ENCODE data around the gene NRXN3.

DNA sequence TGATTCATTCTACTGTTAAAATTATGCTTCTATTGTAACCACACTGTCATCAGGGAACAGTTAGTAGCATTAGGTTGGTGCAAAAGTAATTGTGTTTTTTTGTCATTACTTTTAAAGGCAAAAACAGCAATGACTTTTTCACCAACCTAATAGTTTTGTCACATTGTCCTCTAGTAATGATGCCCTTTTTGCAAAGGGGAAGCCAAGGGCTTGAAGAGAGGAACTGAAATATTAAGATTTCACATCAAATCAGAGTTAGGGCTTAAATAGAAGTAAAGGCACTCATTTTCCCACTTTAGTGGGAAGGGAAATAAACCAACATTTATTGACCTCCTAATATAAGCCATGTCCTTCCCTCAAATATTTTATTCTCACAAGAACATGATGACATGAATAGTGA lies 273.7 kb downstream of the NRXN3 start:
- TF ChIP-seq, protein P1, sequence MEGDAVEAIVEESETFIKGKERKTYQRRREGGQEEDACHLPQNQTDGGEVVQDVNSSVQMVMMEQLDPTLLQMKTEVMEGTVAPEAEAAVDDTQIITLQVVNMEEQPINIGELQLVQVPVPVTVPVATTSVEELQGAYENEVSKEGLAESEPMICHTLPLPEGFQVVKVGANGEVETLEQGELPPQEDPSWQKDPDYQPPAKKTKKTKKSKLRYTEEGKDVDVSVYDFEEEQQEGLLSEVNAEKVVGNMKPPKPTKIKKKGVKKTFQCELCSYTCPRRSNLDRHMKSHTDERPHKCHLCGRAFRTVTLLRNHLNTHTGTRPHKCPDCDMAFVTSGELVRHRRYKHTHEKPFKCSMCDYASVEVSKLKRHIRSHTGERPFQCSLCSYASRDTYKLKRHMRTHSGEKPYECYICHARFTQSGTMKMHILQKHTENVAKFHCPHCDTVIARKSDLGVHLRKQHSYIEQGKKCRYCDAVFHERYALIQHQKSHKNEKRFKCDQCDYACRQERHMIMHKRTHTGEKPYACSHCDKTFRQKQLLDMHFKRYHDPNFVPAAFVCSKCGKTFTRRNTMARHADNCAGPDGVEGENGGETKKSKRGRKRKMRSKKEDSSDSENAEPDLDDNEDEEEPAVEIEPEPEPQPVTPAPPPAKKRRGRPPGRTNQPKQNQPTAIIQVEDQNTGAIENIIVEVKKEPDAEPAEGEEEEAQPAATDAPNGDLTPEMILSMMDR (IDR thresholded peaks at IDR 0.05): no peak
- no peak for TF ChIP-seq POLR2A (IDR thresholded peaks at IDR 0.05)
